ACC112 (cell line): ENCODE data around the gene MPZL3.
A peak's percentile ranks its signal among the peaks of the same experiment; 100 is the strongest.
"Not testable (repeated sequence)": the region's sequence is repeated elsewhere in the genome, so short reads cannot be mapped to it uniquely, and the experiment has no call there.

ENCODE experiments used
- H2AFZ ChIP-seq: fragments of 200-600 bp; sonication (generic); one replicate; pipeline ENCODE4 v1.6.0; 2017; ENCODE audit warnings: antibody characterized with exemption, low read length; ENCODE audit not compliant: unreplicated experiment
- H3K27ac ChIP-seq: fragments of 200-600 bp; sonication (generic); 2 replicates; pipeline ENCODE4 v1.5.1; 2014; ENCODE audit warnings: low read depth, mild to moderate bottlenecking, antibody characterized with exemption, low read length, moderate library complexity
- H3K27me3 ChIP-seq: fragments of 200-600 bp; sonication (generic); 2 replicates; pipeline ENCODE4 v1.6.1; 2014; ENCODE audit warnings: mild to moderate bottlenecking, antibody characterized with exemption, low read length, moderate library complexity, mixed read lengths; ENCODE audit not compliant: insufficient read depth
- H3K36me3 ChIP-seq: fragments of 200-600 bp; sonication (generic); 2 replicates; pipeline ENCODE4 v1.6.1; 2016; ENCODE audit warnings: mild to moderate bottlenecking, antibody characterized with exemption, low read length, moderate library complexity, mixed read lengths; ENCODE audit not compliant: insufficient read depth
- H3K4me1 ChIP-seq: fragments of 200-600 bp; sonication (generic); one replicate; pipeline ENCODE4 v1.6.1; 2016; ENCODE audit warnings: low read length, mixed read lengths; ENCODE audit not compliant: insufficient read depth, unreplicated experiment, control insufficient read depth
- H3K4me3 ChIP-seq: fragments of 200-600 bp; sonication (generic); 2 replicates; pipeline ENCODE4 v1.5.1; 2014; ENCODE audit warnings: mild to moderate bottlenecking, low read depth, low read length
- H3K79me2 ChIP-seq: fragments of 200-600 bp; sonication (generic); one replicate; pipeline ENCODE4 v1.6.0; 2016; ENCODE audit warnings: low read length; ENCODE audit not compliant: control insufficient read depth, unreplicated experiment, insufficient read depth

Gene MPZL3

DNA sequence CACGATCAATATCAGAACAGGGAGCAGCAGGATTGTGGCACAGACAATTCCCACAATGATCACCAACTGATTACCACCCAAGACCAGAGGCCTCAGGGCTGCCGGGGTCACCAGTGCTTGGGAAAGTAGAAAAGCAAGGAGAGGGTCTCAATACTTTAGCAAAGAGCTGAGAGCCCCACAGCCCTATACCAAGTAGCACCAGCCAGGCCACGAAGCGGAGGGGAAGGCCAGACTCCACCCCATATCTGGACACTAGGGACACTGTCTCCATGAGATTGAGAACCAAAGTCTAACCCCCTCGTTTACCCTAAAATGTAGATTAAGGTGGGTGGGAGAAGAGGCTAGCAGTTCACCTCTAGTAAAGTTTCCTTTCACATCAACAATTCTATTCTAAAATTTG, 51.7 kb downstream of the MPZL3 start:
- no peak overlapping the region for H2AFZ ChIP-seq
- peaks cover 53% of the 10 kb centered on the region for H3K27me3 ChIP-seq
- no peaks in the 10 kb centered on the region for H3K4me1 ChIP-seq
- no peak overlapping the region for H3K27ac ChIP-seq
- no peaks in the 10 kb centered on the region for H3K36me3 ChIP-seq
- H3K79me2 ChIP-seq: no peaks in the 10 kb centered on the region
- H3K4me3 ChIP-seq: no peak overlapping the region

- H3K4me3 ChIP-seq: no peak overlapping the region
- no peak overlapping the region for H3K27ac ChIP-seq
- H3K36me3 ChIP-seq: no peaks in the 10 kb centered on the region
- H3K4me1 ChIP-seq: no peaks in the 10 kb centered on the region
- H3K27me3 ChIP-seq: peaks cover 39% of the 10 kb centered on the region
- no peak overlapping the region for H2AFZ ChIP-seq
- no peaks in the 10 kb centered on the region for H3K79me2 ChIP-seq
These were observed 53.0 kb downstream of the MPZL3 start for GRCh38 chr11:118199135-118199534.

DNA sequence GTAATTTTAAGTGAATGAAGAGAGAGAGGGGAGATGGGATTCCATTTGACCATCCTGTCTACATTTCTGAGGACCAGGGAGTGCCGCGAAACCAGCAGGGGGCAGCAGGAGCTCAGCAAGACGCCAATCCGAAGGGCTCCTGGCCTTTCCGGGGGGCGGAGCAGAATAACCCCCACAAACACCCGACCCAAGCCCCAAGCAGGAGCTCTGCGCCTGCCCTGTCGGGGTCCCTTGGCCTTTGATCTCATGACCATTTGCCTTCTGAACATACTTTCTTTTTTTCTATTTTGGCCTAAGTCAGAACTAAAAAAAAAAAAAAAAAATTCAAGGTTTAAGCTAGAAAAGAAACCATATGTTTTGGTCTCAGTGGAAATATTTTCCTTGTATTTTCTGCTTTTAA, 53.8 kb downstream of the MPZL3 start:
- Histone ChIP-seq H3K4me1 (no peaks in the 10 kb centered on the region), H3K4me3 (0 out of 2 replicates have a peak overlapping the region, but pooled peaks have one; percentile 36), H2AFZ (no peak overlapping the region), H3K36me3 (no peaks in the 10 kb centered on the region), H3K27ac (no peak overlapping the region), H3K79me2 (no peaks in the 10 kb centered on the region), H3K27me3 (peaks cover 32% of the 10 kb centered on the region)

DNA sequence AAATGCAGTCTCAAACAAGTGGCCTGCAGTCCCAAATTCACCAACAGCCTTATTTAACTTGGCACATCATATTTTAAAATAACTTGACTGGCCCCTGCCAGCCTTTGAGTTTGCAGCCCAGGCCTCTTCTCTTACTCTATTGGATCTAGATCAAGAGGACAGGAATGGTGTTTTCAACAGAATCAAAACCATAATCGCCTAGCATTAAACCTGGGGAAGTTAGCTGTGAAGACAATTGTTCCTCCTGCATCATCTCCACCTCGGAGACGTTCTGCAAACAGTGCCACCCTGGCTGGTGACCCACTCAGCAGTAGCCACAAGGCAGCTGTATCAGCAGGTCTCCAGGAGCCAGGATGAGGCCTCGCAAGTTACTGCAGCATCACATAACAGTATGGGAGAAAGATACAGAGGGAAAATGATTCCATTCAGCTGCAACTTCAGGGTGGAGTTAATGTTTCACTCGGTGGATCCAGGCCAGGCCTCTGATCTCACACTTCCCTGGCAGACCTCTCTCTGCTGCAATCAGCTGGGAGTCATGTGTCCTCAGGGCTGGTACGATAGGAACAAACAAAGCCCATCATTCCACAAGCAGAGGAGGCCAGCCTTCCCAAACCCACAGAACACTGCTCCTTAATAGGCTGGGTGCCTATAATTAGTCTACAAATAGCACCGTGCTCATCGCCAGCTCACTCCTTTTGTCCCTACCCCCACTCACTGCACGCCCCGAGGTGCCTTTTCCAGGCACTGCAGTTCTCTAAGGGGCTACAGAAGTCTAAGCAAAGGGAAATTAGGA, 57.1 kb downstream of the MPZL3 start:
- Histone ChIP-seq H3K27me3 (peaks cover 8% of the 10 kb centered on the region), H2AFZ (no peak overlapping the region), H3K36me3 (no peaks in the 10 kb centered on the region), H3K4me3 (no peak overlapping the region), H3K79me2 (no peaks in the 10 kb centered on the region), H3K4me1 (no peaks in the 10 kb centered on the region), H3K27ac (no peak overlapping the region)

GRCh38 chr11:118193910-118194566, 58.1 kb downstream of the MPZL3 start:
- Histone ChIP-seq H3K4me1 (no peaks in the 10 kb centered on the region), H3K27ac (no peak overlapping the region), H2AFZ (no peak overlapping the region), H3K79me2 (no peaks in the 10 kb centered on the region), H3K36me3 (no peaks in the 10 kb centered on the region), H3K4me3 (no peak overlapping the region), H3K27me3 (peaks cover 17% of the 10 kb centered on the region)

GRCh38 chr11:118192817-118193216, 59.3 kb downstream of the MPZL3 start:
- not testable (repeated sequence) for H3K4me3 ChIP-seq, H3K36me3 ChIP-seq, H2AFZ ChIP-seq, H3K79me2 ChIP-seq, H3K27ac ChIP-seq, H3K4me1 ChIP-seq
- H3K27me3 ChIP-seq: peaks cover 17% of the 10 kb centered on the region

GRCh38 chr11:118190942-118191506, 61.1 kb downstream of the MPZL3 start:
- H3K27me3 ChIP-seq: peaks cover 23% of the 10 kb centered on the region
- H3K4me1 ChIP-seq, H2AFZ ChIP-seq, H3K36me3 ChIP-seq, H3K4me3 ChIP-seq, H3K79me2 ChIP-seq, H3K27ac ChIP-seq: not testable (repeated sequence)

DNA sequence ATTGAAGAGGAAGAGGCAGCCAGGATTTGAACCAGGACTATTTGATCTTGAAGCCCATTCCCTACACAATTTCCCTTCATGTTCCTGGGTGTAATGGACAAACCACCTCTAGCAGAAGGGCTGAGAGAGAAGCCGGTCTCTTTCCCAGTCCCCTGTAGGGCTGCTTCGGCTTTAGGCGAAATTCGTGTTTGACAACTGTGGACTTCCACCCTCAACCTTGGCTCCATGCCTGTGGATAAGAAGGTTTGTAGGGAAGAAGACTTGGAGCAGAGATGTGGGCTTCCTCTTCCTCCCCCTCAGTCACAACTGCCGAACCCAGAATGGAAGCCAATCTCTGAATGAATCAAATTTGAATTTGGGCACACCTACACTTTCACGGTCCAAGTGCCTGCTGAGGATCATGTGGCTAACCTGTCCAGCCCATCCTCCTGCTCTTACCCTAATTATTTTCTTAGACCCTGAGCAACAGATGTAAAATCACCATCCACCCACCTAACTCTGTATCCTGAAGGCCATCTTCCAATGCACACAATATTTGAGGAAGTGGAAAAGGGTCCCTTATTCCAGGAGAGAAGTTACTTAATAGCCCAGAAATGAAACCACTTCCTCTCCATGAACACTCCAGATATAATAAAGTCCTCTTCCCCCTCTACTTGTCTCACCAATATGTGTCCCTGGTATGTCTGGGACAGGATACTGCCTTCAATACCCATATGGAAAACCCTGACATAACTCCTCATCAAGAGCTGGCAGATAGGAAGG, 65.6 kb downstream of the MPZL3 start:
- H2AFZ ChIP-seq: no peak overlapping the region
- no peaks in the 10 kb centered on the region for H3K79me2 ChIP-seq
- no peak overlapping the region for H3K4me3 ChIP-seq
- no peaks in the 10 kb centered on the region for H3K4me1 ChIP-seq
- peaks cover 51% of the 10 kb centered on the region for H3K27me3 ChIP-seq
- H3K27ac ChIP-seq: no peak overlapping the region
- no peaks in the 10 kb centered on the region for H3K36me3 ChIP-seq

DNA sequence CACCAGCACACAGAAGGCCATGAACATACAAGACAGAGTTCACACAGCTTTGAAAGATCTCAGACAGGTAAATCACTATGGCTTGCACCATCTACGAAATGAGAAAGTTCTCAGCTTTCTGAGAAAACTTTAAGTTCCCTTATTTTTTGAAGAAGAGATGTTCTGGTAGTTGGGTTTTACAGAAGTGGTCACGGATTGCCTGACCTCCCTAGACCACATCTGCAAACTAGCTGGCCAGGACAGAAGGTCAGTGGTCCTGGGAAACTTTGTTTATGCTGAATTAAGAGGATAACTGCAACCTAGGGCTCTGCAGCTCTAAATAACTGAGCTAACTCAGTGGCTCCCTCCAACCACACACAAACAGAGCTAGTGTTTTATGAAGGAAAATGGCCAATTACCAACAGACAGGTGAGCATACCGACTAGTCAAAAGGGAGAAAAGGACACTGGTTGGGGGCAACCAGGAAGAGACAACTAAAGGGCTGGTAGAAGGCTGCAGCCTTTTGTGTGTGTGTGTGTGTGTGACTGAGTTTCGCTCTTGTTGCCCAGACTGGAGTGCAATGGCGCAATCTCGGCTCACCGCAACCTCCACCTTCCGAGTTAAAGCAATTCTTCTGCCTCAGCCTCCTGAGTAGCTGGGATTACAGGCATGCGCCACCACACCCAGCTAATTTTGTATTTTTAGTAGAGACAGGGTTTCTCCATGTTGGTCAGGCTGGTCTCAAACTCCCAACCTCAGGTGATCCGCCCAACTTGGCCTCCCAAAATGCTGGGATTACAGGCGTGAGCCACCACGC, 67.2 kb downstream of the MPZL3 start:
- peaks cover 48% of the 10 kb centered on the region for H3K27me3 ChIP-seq
- H3K27ac ChIP-seq: no peak overlapping the region
- H3K79me2 ChIP-seq: no peaks in the 10 kb centered on the region
- no peaks in the 10 kb centered on the region for H3K36me3 ChIP-seq
- H3K4me1 ChIP-seq: no peaks in the 10 kb centered on the region
- H2AFZ ChIP-seq: no peak overlapping the region
- no peak overlapping the region for H3K4me3 ChIP-seq

GRCh38 chr11:118183691-118184090, 68.5 kb downstream of the MPZL3 start:
- not testable (repeated sequence) for H2AFZ ChIP-seq, H3K4me1 ChIP-seq, H3K36me3 ChIP-seq, H3K4me3 ChIP-seq, H3K79me2 ChIP-seq, H3K27ac ChIP-seq
- H3K27me3 ChIP-seq: peaks cover 39% of the 10 kb centered on the region
